Measurements from ENCODE around the gene CDK14. TPM values are rescaled to one million over a fixed set of nuclear protein-coding genes. Genes with fewer than 3 reads are reported as not detected.

CDK14 gene
- total RNA-seq, 2 donors from 2014 or later, result 1.9 to 4.9 TPM

DNA sequence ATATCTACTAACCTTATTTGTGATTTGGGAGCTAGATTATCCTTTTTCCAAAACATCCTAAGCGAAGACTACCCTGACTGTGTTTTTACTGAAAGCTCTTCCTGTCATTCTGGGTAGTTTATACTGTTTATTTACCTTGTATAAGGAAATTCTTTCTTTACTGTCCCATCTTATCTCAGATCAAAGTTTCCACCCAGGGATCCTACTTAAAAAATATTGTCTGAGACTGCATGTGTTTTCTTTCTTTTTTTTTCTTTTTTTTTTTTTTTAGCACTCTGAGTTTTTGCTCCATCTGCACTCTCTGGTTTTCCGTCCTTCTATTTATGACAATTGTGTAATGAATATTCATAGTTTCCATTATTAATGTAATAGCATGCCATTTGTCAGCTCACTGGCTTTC, 26.5 kb downstream of the CDK14 start:
- intact Hi-C loops (cut with DNase I), result no loop called here
- no peaks in the 10 kb centered on the region for H3K4me1 ChIP-seq
- DNase-seq, result no peak
- no peaks in the 10 kb centered on the region for H3K9me3 ChIP-seq
- H3K4me3 ChIP-seq, result no peak overlapping the region
- no peak overlapping the region for H3K27ac ChIP-seq
- no peaks in the 10 kb centered on the region for H3K36me3 ChIP-seq
- TF ChIP-seq, protein P1, sequence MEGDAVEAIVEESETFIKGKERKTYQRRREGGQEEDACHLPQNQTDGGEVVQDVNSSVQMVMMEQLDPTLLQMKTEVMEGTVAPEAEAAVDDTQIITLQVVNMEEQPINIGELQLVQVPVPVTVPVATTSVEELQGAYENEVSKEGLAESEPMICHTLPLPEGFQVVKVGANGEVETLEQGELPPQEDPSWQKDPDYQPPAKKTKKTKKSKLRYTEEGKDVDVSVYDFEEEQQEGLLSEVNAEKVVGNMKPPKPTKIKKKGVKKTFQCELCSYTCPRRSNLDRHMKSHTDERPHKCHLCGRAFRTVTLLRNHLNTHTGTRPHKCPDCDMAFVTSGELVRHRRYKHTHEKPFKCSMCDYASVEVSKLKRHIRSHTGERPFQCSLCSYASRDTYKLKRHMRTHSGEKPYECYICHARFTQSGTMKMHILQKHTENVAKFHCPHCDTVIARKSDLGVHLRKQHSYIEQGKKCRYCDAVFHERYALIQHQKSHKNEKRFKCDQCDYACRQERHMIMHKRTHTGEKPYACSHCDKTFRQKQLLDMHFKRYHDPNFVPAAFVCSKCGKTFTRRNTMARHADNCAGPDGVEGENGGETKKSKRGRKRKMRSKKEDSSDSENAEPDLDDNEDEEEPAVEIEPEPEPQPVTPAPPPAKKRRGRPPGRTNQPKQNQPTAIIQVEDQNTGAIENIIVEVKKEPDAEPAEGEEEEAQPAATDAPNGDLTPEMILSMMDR (IDR thresholded peaks at IDR 0.05), result no peak
- H3K9ac ChIP-seq (ENCODE audit: low read depth in 2 of 2, low read length in 2 of 2), result no peak overlapping the region
- no peaks in the 10 kb centered on the region for H3K27me3 ChIP-seq

DNA sequence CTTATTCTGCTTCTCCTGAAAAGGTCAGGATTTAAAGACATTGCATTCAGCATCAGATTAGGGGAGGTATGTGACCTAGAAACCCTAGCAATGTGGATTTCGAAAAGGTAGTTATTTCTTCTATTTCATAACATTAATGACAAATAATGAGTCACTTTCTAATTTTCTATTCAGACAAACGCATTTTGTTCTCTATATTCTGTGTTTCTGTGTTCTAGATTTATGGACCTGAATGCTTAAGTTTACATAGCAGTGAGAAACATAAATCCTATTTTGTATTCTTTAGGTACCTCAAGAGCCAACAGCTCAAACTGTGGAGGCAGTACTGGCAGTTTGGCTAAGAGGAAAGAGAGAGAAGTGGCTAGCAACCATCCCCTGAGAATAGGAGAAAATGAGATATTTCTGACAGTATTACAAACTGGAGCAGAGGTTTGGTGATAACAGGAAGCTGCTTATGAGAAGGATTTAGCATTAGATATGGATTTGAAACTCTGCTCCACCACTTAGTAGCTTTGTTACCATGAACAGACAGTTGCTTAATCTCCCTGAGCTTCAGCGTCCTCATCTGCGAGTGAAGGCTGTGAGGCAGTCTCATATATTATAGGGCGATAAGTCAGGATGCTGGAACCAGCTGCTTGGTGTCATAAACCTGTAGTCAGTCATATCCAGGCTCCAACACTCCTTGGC, 28.2 kb downstream of the CDK14 start:
- DNase-seq, result no peak
- Histone ChIP-seq H3K9me3 (no peaks in the 10 kb centered on the region), H3K4me3 (no peak overlapping the region), H3K27me3 (no peaks in the 10 kb centered on the region), H3K9ac (ENCODE audit: low read depth in 2 of 2, low read length in 2 of 2) (no peak overlapping the region), H3K27ac (no peak overlapping the region), H3K36me3 (no peaks in the 10 kb centered on the region), H3K4me1 (no peaks in the 10 kb centered on the region)
- intact Hi-C loops (cut with DNase I), result no loop called here
- TF ChIP-seq, protein P1 (IDR thresholded peaks at IDR 0.05), result no peak

DNA sequence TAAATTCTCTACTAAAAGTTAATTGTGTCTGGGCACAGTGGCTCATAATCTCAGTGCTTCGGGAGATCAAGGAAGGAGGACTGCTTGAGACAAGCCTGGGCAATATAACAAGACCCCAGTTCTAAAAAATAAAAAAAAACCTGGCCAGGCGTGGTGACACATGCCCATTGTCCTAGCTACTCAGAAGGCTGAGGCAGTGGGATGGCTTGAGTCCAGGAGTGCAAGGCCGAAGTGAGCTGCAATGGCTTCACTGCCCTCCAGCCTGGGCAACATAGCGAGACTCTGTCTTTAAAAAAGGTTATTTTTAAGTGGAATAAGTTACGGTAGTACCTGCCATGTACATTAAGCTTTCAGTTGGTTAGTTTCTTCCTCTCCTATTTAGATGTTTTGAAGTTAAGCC, 28.9 kb downstream of the CDK14 start:
- no peak overlapping the region for H3K4me3 ChIP-seq
- intact Hi-C loops (cut with DNase I), result loop anchor here (5.0 kb wide), 1 partner anchor 173 kb away; no protein-coding TSS in a partner anchor
- H3K9me3 ChIP-seq, result no peaks in the 10 kb centered on the region
- H3K4me1 ChIP-seq, result no peaks in the 10 kb centered on the region
- no peaks in the 10 kb centered on the region for H3K36me3 ChIP-seq
- H3K9ac ChIP-seq (ENCODE audit: low read depth in 2 of 2, low read length in 2 of 2), result no peak overlapping the region
- no peak overlapping the region for H3K27ac ChIP-seq
- H3K27me3 ChIP-seq, result no peaks in the 10 kb centered on the region
- DNase-seq, result no peak
- TF ChIP-seq, protein P1 (IDR thresholded peaks at IDR 0.05), result no peak

DNA sequence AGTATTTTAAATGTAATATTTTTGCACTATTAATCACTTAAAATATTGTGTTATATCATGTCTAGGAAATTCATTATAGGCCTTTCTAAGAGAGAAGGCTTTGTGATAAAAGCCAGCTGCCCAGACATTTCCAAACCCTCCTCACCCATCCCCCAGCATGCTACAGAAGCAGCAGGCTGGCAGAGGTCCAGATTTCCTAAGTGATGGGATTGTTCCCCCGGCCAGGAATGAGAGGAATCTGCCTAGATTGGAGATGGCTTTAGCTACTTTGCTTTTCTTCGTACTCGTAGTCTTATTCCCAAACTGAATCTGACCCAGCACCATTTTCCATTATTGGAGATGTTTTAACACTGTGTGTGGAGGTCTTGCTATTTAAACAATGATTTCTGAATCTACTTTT, 29.4 kb downstream of the CDK14 start:
- H3K36me3 ChIP-seq, result no peaks in the 10 kb centered on the region
- intact Hi-C loops (cut with DNase I), result loop anchor here (5.0 kb wide), 1 partner anchor 173 kb away; no protein-coding TSS in a partner anchor
- DNase-seq, result peak; percentile 20
- no peaks in the 10 kb centered on the region for H3K9me3 ChIP-seq
- H3K27ac ChIP-seq, result no peak overlapping the region
- H3K4me1 ChIP-seq, result no peaks in the 10 kb centered on the region
- no peak overlapping the region for H3K9ac ChIP-seq (ENCODE audit: low read depth in 2 of 2, low read length in 2 of 2)
- H3K4me3 ChIP-seq, result no peak overlapping the region
- no peaks in the 10 kb centered on the region for H3K27me3 ChIP-seq
- TF ChIP-seq, protein P1 (IDR thresholded peaks at IDR 0.05), result no peak

DNA sequence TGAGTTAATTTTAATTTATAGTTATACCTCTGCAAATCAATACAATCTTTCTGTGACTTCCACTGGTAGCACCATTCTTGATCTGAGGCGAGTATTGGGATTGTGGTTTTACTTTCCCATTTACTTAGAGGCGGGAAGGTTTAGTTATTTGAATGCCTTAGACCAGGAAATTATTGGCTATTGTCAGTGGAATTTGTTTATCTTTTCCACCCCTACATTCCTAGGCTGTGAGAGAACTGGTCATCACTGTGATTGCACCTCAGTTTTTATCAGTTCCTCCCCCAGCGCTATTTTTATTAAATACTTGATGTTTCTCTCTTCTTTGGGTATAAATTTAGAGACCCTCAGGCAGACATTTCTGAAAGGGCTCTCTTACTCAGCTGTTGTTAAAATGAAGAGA, 29.9 kb downstream of the CDK14 start:
- Histone ChIP-seq H3K27ac (no peak overlapping the region), H3K27me3 (no peaks in the 10 kb centered on the region), H3K9me3 (no peaks in the 10 kb centered on the region), H3K4me1 (no peaks in the 10 kb centered on the region), H3K4me3 (no peak overlapping the region), H3K9ac (ENCODE audit: low read depth in 2 of 2, low read length in 2 of 2) (no peak overlapping the region), H3K36me3 (no peaks in the 10 kb centered on the region)
- TF ChIP-seq, protein P1 (IDR thresholded peaks at IDR 0.05), result no peak
- intact Hi-C loops (cut with DNase I), result loop anchor here (5.0 kb wide), 1 partner anchor 174 kb away; no protein-coding TSS in a partner anchor
- DNase-seq, result no peak

Measured in colonic mucosa (tissue), 4 donors.